ENCODE results near the gene CDIPT. TPM values are rescaled to one million over a fixed set of nuclear protein-coding genes. Genes with fewer than 3 reads are reported as not detected.

CDIPT gene
- total and polyA plus RNA-seq, 2 experiments from 2014 or later, result 126 to 181 TPM

DNA sequence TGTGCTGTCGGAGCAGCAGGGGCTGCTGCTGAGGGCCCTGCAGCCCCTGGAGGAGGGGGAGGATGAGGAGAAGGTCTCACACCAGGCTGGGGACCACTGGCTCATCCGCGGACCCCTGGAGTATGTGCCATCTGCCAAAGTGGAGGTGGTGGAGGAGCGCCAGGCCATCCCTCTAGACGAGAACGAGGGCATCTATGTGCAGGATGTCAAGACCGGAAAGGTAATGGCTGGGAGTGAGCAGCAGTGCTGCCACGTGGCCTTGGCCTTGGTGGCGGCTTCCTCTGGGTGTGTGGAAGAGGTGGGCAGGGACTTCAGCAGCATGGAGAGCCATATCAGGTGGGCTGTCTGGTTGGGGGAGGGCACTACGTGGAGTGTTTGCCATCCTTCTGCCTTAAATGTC, 22.8 kb downstream of the CDIPT start:
- Histone ChIP-seq H3K79me2 (ENCODE audit: insufficient read depth) (peaks cover 21% of the 10 kb centered on the region; the same call in 1 of the 2 replicates), H3K4me3 (no peak overlapping the region), H3K36me3 (ENCODE audit: low read depth) (peaks cover 58% of the 10 kb centered on the region), H3K4me2 (ENCODE audit: unreplicated experiment) (no peak overlapping the region), H3K27ac (no peak overlapping the region), H3K9me3 (ENCODE audit: low read depth) (no peaks in the 10 kb centered on the region), H3K27me3 (replicated peaks; ENCODE audit: insufficient read depth) (no peaks in the 10 kb centered on the region), H3K9me2 (ENCODE audit: insufficient read depth) (no peaks in the 10 kb centered on the region), H2AFZ (no peak overlapping the region), H4K20me1 (ENCODE audit: insufficient read depth) (no peaks in the 10 kb centered on the region), H3F3A (ENCODE audit: insufficient read depth) (no peaks in the 10 kb centered on the region), H3K4me1 (ENCODE audit: insufficient read depth) (no peaks in the 10 kb centered on the region), H3K9ac (no peak overlapping the region)
- in situ Hi-C loops (cut with MboI), result no loop called here
- no peak for DNase-seq
- no peak for TF ChIP-seq EZH2 (IDR thresholded peaks at IDR 0.05; ENCODE audit: insufficient read depth, poor library complexity, severe bottlenecking)
- no peak for TF ChIP-seq EZH2phosphoT487 (IDR thresholded peaks at IDR 0.05; ENCODE audit: insufficient read depth, low read depth)
- 85 to 90% methylated on average over 10 of the region's 10 CpGs for WGBS, 2 experiments (ENCODE audit: low coverage in 1 of 2, low lambda C conversion rate in 2 of 2, missing lambda C conversion rate in 2 of 2)

DNA sequence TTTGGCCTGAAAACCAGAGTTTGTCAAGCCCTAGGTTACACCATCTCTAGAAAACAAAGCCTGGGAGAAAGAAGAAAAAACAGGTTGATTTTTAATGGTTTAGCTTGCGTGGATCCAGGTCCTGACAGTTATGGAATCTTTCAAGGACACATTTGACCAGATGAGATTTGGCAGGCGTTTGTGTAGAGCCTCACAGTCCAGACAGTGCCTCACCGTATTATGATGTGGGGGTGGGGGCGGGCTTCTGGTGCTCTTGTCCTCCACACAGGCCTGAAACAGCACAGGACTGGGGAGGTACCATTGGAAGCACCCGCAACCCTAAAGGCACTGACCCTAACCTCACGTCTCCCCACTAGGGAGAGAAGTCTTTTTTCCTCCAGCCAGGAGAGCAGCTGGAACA, 23.2 kb downstream of the CDIPT start:
- Histone ChIP-seq H2AFZ (no peak overlapping the region), H3K36me3 (ENCODE audit: low read depth) (peaks cover 62% of the 10 kb centered on the region), H3K9me3 (ENCODE audit: low read depth) (no peaks in the 10 kb centered on the region), H3K9ac (no peak overlapping the region), H3F3A (ENCODE audit: insufficient read depth) (no peaks in the 10 kb centered on the region), H3K4me2 (ENCODE audit: unreplicated experiment) (no peak overlapping the region), H3K27ac (no peak overlapping the region), H3K9me2 (ENCODE audit: insufficient read depth) (no peaks in the 10 kb centered on the region), H3K27me3 (replicated peaks; ENCODE audit: insufficient read depth) (no peaks in the 10 kb centered on the region), H3K79me2 (ENCODE audit: insufficient read depth) (peaks cover 24% of the 10 kb centered on the region), H3K4me3 (no peak overlapping the region), H4K20me1 (ENCODE audit: insufficient read depth) (no peaks in the 10 kb centered on the region), H3K4me1 (ENCODE audit: insufficient read depth) (no peaks in the 10 kb centered on the region)
- WGBS, 2 experiments (ENCODE audit: low coverage in 1 of 2, low lambda C conversion rate in 2 of 2, missing lambda C conversion rate in 2 of 2), result 89 to 90% methylated on average over 6 of the region's 6 CpGs
- TF ChIP-seq EZH2phosphoT487 (IDR thresholded peaks at IDR 0.05; ENCODE audit: insufficient read depth, low read depth), result no peak
- no peak for TF ChIP-seq EZH2 (IDR thresholded peaks at IDR 0.05; ENCODE audit: insufficient read depth, poor library complexity, severe bottlenecking)
- no peak for DNase-seq
- in situ Hi-C loops (cut with MboI), result no loop called here

DNA sequence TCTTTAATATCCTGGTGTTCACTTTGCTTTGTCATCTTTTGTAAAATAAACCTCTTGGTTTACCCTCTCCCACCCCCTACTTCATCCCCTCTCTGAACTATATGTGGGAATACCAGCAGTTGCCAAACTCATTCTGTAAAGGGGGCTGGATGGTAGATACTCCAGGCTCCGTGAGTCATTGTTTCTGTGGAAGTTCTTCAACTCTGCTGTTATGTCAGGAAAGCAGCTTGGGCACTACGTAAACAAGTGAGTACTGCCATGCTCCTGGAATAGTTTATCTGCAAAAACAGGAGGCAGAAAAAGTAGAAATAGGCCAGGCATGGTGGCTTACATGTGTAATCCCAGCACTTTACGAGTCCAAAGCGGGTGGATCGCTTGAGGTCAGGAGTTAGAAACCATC, 25.2 kb downstream of the CDIPT start:
- no peaks in the 10 kb centered on the region for H3K4me1 ChIP-seq (ENCODE audit: insufficient read depth)
- no peaks in the 10 kb centered on the region for H3F3A ChIP-seq (ENCODE audit: insufficient read depth)
- H3K9me2 ChIP-seq (ENCODE audit: insufficient read depth), result no peaks in the 10 kb centered on the region
- no peak overlapping the region for H3K9ac ChIP-seq
- H3K27ac ChIP-seq, result no peak overlapping the region
- TF ChIP-seq EZH2phosphoT487 (IDR thresholded peaks at IDR 0.05; ENCODE audit: insufficient read depth, low read depth) (no peak), EZH2 (IDR thresholded peaks at IDR 0.05; ENCODE audit: insufficient read depth, poor library complexity, severe bottlenecking) (no peak)
- no peaks in the 10 kb centered on the region for H4K20me1 ChIP-seq (ENCODE audit: insufficient read depth)
- peaks cover 63% of the 10 kb centered on the region for H3K36me3 ChIP-seq (ENCODE audit: low read depth)
- no peak for DNase-seq
- H3K9me3 ChIP-seq (ENCODE audit: low read depth), result no peaks in the 10 kb centered on the region
- no peak overlapping the region for H3K4me3 ChIP-seq
- no peaks in the 10 kb centered on the region for H3K27me3 ChIP-seq (replicated peaks; ENCODE audit: insufficient read depth)
- 92 to 96% methylated on average over 5 of the region's 5 CpGs for WGBS, 2 experiments (ENCODE audit: low coverage in 1 of 2, low lambda C conversion rate in 2 of 2, missing lambda C conversion rate in 2 of 2)
- no peak overlapping the region for H2AFZ ChIP-seq
- no peak overlapping the region for H3K4me2 ChIP-seq (ENCODE audit: unreplicated experiment)
- in situ Hi-C loops (cut with MboI), result no loop called here
- H3K79me2 ChIP-seq (ENCODE audit: insufficient read depth), result peaks cover 36% of the 10 kb centered on the region

DNA sequence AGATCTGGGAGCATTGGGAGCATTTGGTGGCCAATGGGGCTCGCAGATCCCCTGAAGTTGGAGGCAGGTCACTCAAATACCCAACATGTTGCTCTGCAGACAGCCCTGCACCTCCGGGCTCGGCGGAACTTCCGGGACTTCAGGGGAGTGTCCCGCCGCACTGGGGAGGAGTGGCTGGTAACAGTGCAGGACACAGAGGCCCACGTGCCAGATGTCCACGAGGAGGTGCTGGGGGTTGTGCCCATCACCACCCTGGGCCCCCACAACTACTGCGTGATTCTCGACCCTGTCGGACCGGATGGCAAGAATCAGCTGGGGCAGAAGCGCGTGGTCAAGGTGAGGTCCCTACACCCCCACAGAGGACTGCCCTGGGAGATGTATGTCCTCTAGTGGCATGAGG, 26.4 kb downstream of the CDIPT start:
- DNase-seq, result no peak
- peaks cover 40% of the 10 kb centered on the region for H3K79me2 ChIP-seq (ENCODE audit: insufficient read depth)

DNA sequence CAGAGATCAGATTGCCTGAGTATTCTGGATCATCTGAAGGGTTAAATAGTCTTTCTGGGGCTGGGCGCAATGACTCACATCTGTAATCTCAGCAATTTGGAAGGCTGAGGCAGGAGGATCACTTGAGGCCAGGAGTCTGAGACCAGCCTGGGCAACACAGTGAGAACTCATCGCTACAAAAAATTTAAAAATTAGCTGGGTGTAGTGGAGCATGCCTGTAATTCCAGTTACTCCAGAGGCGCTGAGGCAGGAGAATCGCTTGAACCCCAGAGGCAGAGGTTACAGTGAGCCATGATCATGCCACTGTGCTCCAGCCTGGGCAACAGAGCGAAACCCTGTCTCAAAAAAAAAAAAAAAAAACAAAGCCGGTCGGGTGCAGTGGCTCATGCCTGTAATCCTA, 27.1 kb downstream of the CDIPT start:
- Histone ChIP-seq H3K4me3 (no peak overlapping the region), H3K9me2 (ENCODE audit: insufficient read depth) (no peaks in the 10 kb centered on the region), H3F3A (ENCODE audit: insufficient read depth) (no peaks in the 10 kb centered on the region), H3K36me3 (ENCODE audit: low read depth) (peaks cover 63% of the 10 kb centered on the region), H3K4me2 (ENCODE audit: unreplicated experiment) (no peak overlapping the region), H3K27me3 (replicated peaks; ENCODE audit: insufficient read depth) (no peaks in the 10 kb centered on the region), H3K9me3 (ENCODE audit: low read depth) (no peaks in the 10 kb centered on the region), H3K27ac (no peak overlapping the region), H3K9ac (no peak overlapping the region), H2AFZ (no peak overlapping the region), H3K4me1 (ENCODE audit: insufficient read depth) (no peaks in the 10 kb centered on the region), H3K79me2 (ENCODE audit: insufficient read depth) (peaks cover 47% of the 10 kb centered on the region), H4K20me1 (ENCODE audit: insufficient read depth) (no peaks in the 10 kb centered on the region)
- no peak for TF ChIP-seq EZH2 (IDR thresholded peaks at IDR 0.05; ENCODE audit: insufficient read depth, poor library complexity, severe bottlenecking)
- TF ChIP-seq EZH2phosphoT487 (IDR thresholded peaks at IDR 0.05; ENCODE audit: insufficient read depth, low read depth), result no peak
- 87 to 93% methylated on average over 7 of the region's 7 CpGs for WGBS, 2 experiments (ENCODE audit: low coverage in 1 of 2, low lambda C conversion rate in 2 of 2, missing lambda C conversion rate in 2 of 2)
- DNase-seq, result no peak
- in situ Hi-C loops (cut with MboI), result no loop called here

More for the DNA sequence above, 26.4 kb downstream of the CDIPT start:
- Histone ChIP-seq H3K27ac (no peak overlapping the region), H3K9me2 (ENCODE audit: insufficient read depth) (no peaks in the 10 kb centered on the region), H3K36me3 (ENCODE audit: low read depth) (peaks cover 63% of the 10 kb centered on the region), H3K4me3 (no peak overlapping the region), H3K4me2 (ENCODE audit: unreplicated experiment) (no peak overlapping the region), H2AFZ (no peak overlapping the region), H3K9me3 (ENCODE audit: low read depth) (no peaks in the 10 kb centered on the region), H3K27me3 (replicated peaks; ENCODE audit: insufficient read depth) (no peaks in the 10 kb centered on the region), H4K20me1 (ENCODE audit: insufficient read depth) (no peaks in the 10 kb centered on the region), H3K9ac (no peak overlapping the region), H3F3A (ENCODE audit: insufficient read depth) (no peaks in the 10 kb centered on the region), H3K4me1 (ENCODE audit: insufficient read depth) (no peaks in the 10 kb centered on the region)
- no peak for TF ChIP-seq EZH2phosphoT487 (IDR thresholded peaks at IDR 0.05; ENCODE audit: insufficient read depth, low read depth)
- no peak for TF ChIP-seq EZH2 (IDR thresholded peaks at IDR 0.05; ENCODE audit: insufficient read depth, poor library complexity, severe bottlenecking)
- in situ Hi-C loops (cut with MboI), result no loop called here
- WGBS, 2 experiments (ENCODE audit: low coverage in 1 of 2, low lambda C conversion rate in 2 of 2, missing lambda C conversion rate in 2 of 2), result 85 to 88% methylated on average over 13 to 15 of the region's 15 CpGs
